Measurements from ENCODE around the gene ADAM10.
"Not testable (repeated sequence)": the region's sequence is repeated elsewhere in the genome, so short reads cannot be mapped to it uniquely, and the experiment has no call there.

Gene ADAM10

GRCh38 chr15:58749532-58750337 is at the start of gene ADAM10:
TSS of gene ADAM10 (minus strand) at chr15:58749707. CDS start at chr15:58749534, 173 bp downstream.
- H3K36me3 Mint-ChIP-seq (ENCODE audit: low read depth): peaks cover 19% of the 10 kb centered on the region
- H3K27ac Mint-ChIP-seq: peak within 1 kb of the TSS; percentile 96
- peak; percentile 99 for DNase-seq
- no peaks in the 10 kb centered on the region for H3K9me3 Mint-ChIP-seq
- H3K4me1 Mint-ChIP-seq (ENCODE audit: low read depth): peaks cover 35% of the 10 kb centered on the region
- no peaks in the 10 kb centered on the region for H3K27me3 Mint-ChIP-seq
- peak within 1 kb of the TSS; percentile 89 for H3K4me3 Mint-ChIP-seq

GRCh38 chr15:58797505-58797904 is 48.0 kb upstream of the ADAM10 start:
- H3K4me3 Mint-ChIP-seq: no peak overlapping the region

GRCh38 chr15:58795825-58796224 is 46.3 kb upstream of the ADAM10 start:
- Mint-ChIP-seq H3K27me3 (no peaks in the 10 kb centered on the region), H3K4me1 (ENCODE audit: low read depth) (peaks cover 22% of the 10 kb centered on the region), H3K27ac (no peak overlapping the region), H3K9me3 (no peaks in the 10 kb centered on the region), H3K36me3 (ENCODE audit: low read depth) (peaks cover 2% of the 10 kb centered on the region), H3K4me3 (no peak overlapping the region)
- no peak for DNase-seq

More at GRCh38 chr15:58797505-58797904, 48.0 kb upstream of the ADAM10 start:
- H3K27ac Mint-ChIP-seq: no peak overlapping the region
- no peak for DNase-seq
- peaks cover 22% of the 10 kb centered on the region for H3K4me1 Mint-ChIP-seq (ENCODE audit: low read depth)
- H3K36me3 Mint-ChIP-seq (ENCODE audit: low read depth): peaks cover 2% of the 10 kb centered on the region
- no peaks in the 10 kb centered on the region for H3K27me3 Mint-ChIP-seq
- H3K9me3 Mint-ChIP-seq: no peaks in the 10 kb centered on the region

GRCh38 chr15:58793862-58794261 is 44.4 kb upstream of the ADAM10 start:
- no peaks in the 10 kb centered on the region for H3K9me3 Mint-ChIP-seq
- H3K4me1 Mint-ChIP-seq (ENCODE audit: low read depth): peaks cover 13% of the 10 kb centered on the region
- no peak overlapping the region for H3K4me3 Mint-ChIP-seq
- DNase-seq: no peak
- peaks cover 8% of the 10 kb centered on the region for H3K36me3 Mint-ChIP-seq (ENCODE audit: low read depth)
- H3K27ac Mint-ChIP-seq: no peak overlapping the region
- H3K27me3 Mint-ChIP-seq: no peaks in the 10 kb centered on the region

- Mint-ChIP-seq H3K27ac (no peak overlapping the region), H3K4me1 (ENCODE audit: low read depth) (no peaks in the 10 kb centered on the region), H3K36me3 (ENCODE audit: low read depth) (peaks cover 18% of the 10 kb centered on the region), H3K9me3 (no peaks in the 10 kb centered on the region), H3K27me3 (no peaks in the 10 kb centered on the region), H3K4me3 (no peak overlapping the region)
- DNase-seq: no peak
These were observed 38.7 kb upstream of the ADAM10 start for GRCh38 chr15:58788056-58788710.

- Mint-ChIP-seq H3K4me1 (ENCODE audit: low read depth) (peaks cover 4% of the 10 kb centered on the region), H3K4me3 (no peak overlapping the region), H3K9me3 (no peaks in the 10 kb centered on the region), H3K27me3 (no peaks in the 10 kb centered on the region), H3K36me3 (ENCODE audit: low read depth) (peaks cover 13% of the 10 kb centered on the region), H3K27ac (no peak overlapping the region)
- DNase-seq: no peak
These were observed 35.8 kb upstream of the ADAM10 start for GRCh38 chr15:58785355-58785754.

- Mint-ChIP-seq H3K27ac (no peak overlapping the region), H3K27me3 (no peaks in the 10 kb centered on the region), H3K4me3 (no peak overlapping the region), H3K4me1 (ENCODE audit: low read depth) (peaks cover 15% of the 10 kb centered on the region), H3K9me3 (no peaks in the 10 kb centered on the region), H3K36me3 (ENCODE audit: low read depth) (peaks cover 9% of the 10 kb centered on the region)
- DNase-seq: no peak
These were observed 30.0 kb upstream of the ADAM10 start for GRCh38 chr15:58779554-58779953.

- H3K4me3 Mint-ChIP-seq: no peak overlapping the region
- no peak for DNase-seq
These were observed 27.6 kb upstream of the ADAM10 start for GRCh38 chr15:58777107-58777506.

GRCh38 chr15:58775402-58775801 is 25.9 kb upstream of the ADAM10 start:
- no peaks in the 10 kb centered on the region for H3K27me3 Mint-ChIP-seq
- peaks cover 11% of the 10 kb centered on the region for H3K36me3 Mint-ChIP-seq (ENCODE audit: low read depth)
- H3K4me3 Mint-ChIP-seq: no peak overlapping the region
- H3K27ac Mint-ChIP-seq: no peak overlapping the region
- DNase-seq: no peak
- no peaks in the 10 kb centered on the region for H3K9me3 Mint-ChIP-seq
- peaks cover 23% of the 10 kb centered on the region for H3K4me1 Mint-ChIP-seq (ENCODE audit: low read depth)

More at GRCh38 chr15:58777107-58777506, 27.6 kb upstream of the ADAM10 start:
- H3K27ac Mint-ChIP-seq: no peak overlapping the region
- H3K9me3 Mint-ChIP-seq: no peaks in the 10 kb centered on the region
- H3K27me3 Mint-ChIP-seq: no peaks in the 10 kb centered on the region
- H3K4me1 Mint-ChIP-seq (ENCODE audit: low read depth): peaks cover 19% of the 10 kb centered on the region
- peaks cover 4% of the 10 kb centered on the region for H3K36me3 Mint-ChIP-seq (ENCODE audit: low read depth)

GRCh38 chr15:58773024-58773423 is 23.5 kb upstream of the ADAM10 start:
- H3K4me3 Mint-ChIP-seq: no peak overlapping the region
- H3K27me3 Mint-ChIP-seq: no peaks in the 10 kb centered on the region
- no peak overlapping the region for H3K27ac Mint-ChIP-seq
- peaks cover 25% of the 10 kb centered on the region for H3K4me1 Mint-ChIP-seq (ENCODE audit: low read depth)
- no peaks in the 10 kb centered on the region for H3K9me3 Mint-ChIP-seq
- DNase-seq: no peak
- peaks cover 7% of the 10 kb centered on the region for H3K36me3 Mint-ChIP-seq (ENCODE audit: low read depth)

- H3K27me3 Mint-ChIP-seq: no peaks in the 10 kb centered on the region
- no peak overlapping the region for H3K4me3 Mint-ChIP-seq
- no peaks in the 10 kb centered on the region for H3K9me3 Mint-ChIP-seq
- DNase-seq: peak; percentile 56
- H3K36me3 Mint-ChIP-seq (ENCODE audit: low read depth): peaks cover 7% of the 10 kb centered on the region
- H3K27ac Mint-ChIP-seq: peak overlapping the region; percentile 91
- peaks cover 19% of the 10 kb centered on the region for H3K4me1 Mint-ChIP-seq (ENCODE audit: low read depth)
These were observed 22.2 kb upstream of the ADAM10 start for GRCh38 chr15:58771621-58772250.

GRCh38 chr15:58770857-58771620 is 21.5 kb upstream of the ADAM10 start, which contains the start of gene MINDY2:
TSS of gene MINDY2 (plus strand) at chr15:58771302. CDS start at chr15:58771396, 94 bp downstream.
- no peaks in the 10 kb centered on the region for H3K9me3 Mint-ChIP-seq
- H3K27ac Mint-ChIP-seq: peak within 1 kb of the TSS; percentile 92
- H3K27me3 Mint-ChIP-seq: no peaks in the 10 kb centered on the region
- H3K4me1 Mint-ChIP-seq (ENCODE audit: low read depth): peaks cover 19% of the 10 kb centered on the region
- H3K36me3 Mint-ChIP-seq (ENCODE audit: low read depth): peaks cover 7% of the 10 kb centered on the region
- no peak within 1 kb of the TSS for H3K4me3 Mint-ChIP-seq
- peak; percentile 94 for DNase-seq

GRCh38 chr15:58770519-58770856 is 21.0 kb upstream of the ADAM10 start:
- no peak overlapping the region for H3K4me3 Mint-ChIP-seq
- no peaks in the 10 kb centered on the region for H3K9me3 Mint-ChIP-seq
- H3K36me3 Mint-ChIP-seq (ENCODE audit: low read depth): peaks cover 7% of the 10 kb centered on the region
- peaks cover 19% of the 10 kb centered on the region for H3K4me1 Mint-ChIP-seq (ENCODE audit: low read depth)
- H3K27ac Mint-ChIP-seq: peak overlapping the region; percentile 92
- no peak for DNase-seq
- H3K27me3 Mint-ChIP-seq: no peaks in the 10 kb centered on the region

GRCh38 chr15:58768601-58769004 is 19.1 kb upstream of the ADAM10 start:
- not testable (repeated sequence) for H3K9me3 Mint-ChIP-seq, DNase-seq, H3K4me3 Mint-ChIP-seq

More at GRCh38 chr15:58768601-58769004, 19.1 kb upstream of the ADAM10 start:
- not testable (repeated sequence) for H3K27me3 Mint-ChIP-seq; H3K36me3 Mint-ChIP-seq (ENCODE audit: low read depth); H3K27ac Mint-ChIP-seq
- peaks cover 19% of the 10 kb centered on the region for H3K4me1 Mint-ChIP-seq (ENCODE audit: low read depth)

Data from activated T-cell treated with anti-CD3 and anti-CD28 coated beads, Interleukin-2, amount 50 U/mL, for 24 hours (primary cell).